Choroid plexus epithelial cell (primary cell): ENCODE measurements around the gene ADAMTS13.

Experiments
- DNase-seq: peaks from one replicate; pipeline ENCODE4 v3.0.0-alpha.2; 2010; ENCODE audit warnings: low read depth
- H3K4me3 ChIP-seq: 2 replicates; pipeline ENCODE4 v1.5.1; 2011; ENCODE audit warnings: low read depth, mild to moderate bottlenecking, control low read depth, low read length, moderate library complexity
- TF ChIP-seq, protein P1 (sequence below): conservative IDR thresholded peaks from 2 replicates; pipeline ENCODE4 v1.5.1; 2011; ENCODE audit warnings: low read depth, mild to moderate bottlenecking, control low read depth, inconsistent platforms, low read length, moderate library complexity

ADAMTS13 gene

DNA sequence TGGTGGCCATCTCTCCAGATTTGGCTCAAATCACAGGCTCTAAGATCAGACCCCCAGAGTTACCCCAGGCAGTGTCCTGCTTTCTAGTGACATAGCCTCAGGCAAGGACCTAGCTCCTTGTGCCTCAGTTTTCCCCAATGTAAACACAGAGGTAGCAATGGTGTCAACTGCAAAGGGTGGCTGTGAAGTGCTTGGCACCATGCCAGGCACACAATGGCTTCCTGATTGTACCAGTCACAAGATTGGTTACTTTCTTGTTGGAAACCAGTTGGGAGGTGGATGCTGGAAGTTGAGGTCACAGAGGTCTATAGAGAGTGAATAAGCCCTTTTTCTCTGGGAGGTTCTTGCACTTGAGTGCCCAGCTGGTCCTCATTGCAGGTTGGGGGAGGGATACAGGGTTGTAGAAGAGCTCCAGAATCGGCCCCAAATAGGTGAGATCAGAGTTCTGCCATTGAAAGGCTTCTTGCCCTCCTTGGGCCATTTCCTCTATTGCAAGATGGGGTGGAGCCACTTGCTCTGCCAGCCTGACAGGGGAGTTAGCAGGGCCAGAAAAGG is 43.7 kb upstream of the ADAMTS13 start:
- TF ChIP-seq, protein P1, sequence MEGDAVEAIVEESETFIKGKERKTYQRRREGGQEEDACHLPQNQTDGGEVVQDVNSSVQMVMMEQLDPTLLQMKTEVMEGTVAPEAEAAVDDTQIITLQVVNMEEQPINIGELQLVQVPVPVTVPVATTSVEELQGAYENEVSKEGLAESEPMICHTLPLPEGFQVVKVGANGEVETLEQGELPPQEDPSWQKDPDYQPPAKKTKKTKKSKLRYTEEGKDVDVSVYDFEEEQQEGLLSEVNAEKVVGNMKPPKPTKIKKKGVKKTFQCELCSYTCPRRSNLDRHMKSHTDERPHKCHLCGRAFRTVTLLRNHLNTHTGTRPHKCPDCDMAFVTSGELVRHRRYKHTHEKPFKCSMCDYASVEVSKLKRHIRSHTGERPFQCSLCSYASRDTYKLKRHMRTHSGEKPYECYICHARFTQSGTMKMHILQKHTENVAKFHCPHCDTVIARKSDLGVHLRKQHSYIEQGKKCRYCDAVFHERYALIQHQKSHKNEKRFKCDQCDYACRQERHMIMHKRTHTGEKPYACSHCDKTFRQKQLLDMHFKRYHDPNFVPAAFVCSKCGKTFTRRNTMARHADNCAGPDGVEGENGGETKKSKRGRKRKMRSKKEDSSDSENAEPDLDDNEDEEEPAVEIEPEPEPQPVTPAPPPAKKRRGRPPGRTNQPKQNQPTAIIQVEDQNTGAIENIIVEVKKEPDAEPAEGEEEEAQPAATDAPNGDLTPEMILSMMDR, result no peak
- DNase-seq, result no peak
- H3K4me3 ChIP-seq, result no peak overlapping the region

DNA sequence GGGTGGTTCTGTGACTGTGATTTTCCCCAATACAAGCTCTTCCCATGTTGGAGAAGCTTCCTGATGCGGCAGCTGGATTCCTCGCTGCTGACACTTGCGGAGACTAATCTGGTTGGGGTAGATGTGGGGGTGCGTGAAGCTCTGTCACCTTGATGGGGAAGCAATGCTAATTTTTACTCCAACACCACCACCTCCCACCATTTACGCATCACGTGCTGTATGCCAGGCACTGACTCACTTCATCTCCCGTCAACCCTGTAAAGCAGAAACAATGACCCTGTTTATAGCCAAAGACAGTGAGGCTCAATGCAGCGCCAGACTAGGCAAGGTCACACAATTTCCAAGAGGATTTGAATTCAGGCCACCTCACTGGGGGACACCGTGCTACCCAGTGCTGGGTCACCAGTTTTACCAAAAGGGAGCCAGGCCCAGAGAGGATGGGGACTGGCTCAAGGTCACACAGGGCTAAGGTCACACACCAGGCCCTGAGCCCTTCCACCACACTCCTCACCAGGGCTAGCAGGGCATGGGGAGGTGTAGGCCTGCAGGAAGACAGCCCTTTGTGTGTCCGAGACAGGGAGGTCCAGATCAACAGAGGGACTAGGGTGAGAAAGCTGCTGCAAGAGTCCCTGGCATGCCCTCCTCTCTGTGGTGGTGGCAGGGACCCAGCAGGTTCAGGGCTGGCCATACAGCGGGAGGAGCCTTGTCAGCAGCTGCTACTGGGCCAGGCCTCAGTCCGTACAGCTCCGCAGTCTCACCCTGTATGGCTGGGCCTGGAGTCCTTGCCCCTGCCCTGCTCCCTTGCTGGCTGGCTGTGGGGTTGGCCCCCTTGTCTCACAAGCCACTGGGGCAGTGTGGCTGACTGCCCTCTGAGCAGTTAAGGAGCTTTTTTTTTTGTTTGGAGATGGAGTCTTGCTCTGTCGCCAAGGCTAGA is 42.7 kb upstream of the ADAMTS13 start:
- TF ChIP-seq, protein P1, result no peak
- no peak for DNase-seq

DNA sequence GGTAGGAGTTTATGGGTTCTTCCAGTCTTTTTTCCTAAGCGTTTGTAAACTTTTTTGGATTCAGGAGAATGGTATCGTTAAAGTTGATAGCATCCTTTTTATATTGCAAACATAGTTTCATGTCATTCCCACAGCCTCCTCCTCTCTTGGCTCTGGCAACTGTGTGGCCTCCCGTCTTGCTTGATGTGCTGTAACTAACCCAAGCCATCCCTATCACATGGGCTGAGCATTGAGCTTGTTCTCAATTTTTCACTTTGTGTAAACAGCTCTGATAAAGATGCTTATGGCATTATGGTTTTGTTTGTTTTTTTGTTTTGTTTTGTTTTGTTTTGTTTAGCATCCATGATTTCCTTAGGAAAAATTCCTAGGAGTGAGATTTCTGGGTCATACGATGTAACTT is 41.4 kb upstream of the ADAMTS13 start:
- TF ChIP-seq, protein P1, result no peak
- DNase-seq, result no peak
- no peak overlapping the region for H3K4me3 ChIP-seq

More for the DNA sequence above, 42.7 kb upstream of the ADAMTS13 start:
- H3K4me3 ChIP-seq, result no peak overlapping the region

DNA sequence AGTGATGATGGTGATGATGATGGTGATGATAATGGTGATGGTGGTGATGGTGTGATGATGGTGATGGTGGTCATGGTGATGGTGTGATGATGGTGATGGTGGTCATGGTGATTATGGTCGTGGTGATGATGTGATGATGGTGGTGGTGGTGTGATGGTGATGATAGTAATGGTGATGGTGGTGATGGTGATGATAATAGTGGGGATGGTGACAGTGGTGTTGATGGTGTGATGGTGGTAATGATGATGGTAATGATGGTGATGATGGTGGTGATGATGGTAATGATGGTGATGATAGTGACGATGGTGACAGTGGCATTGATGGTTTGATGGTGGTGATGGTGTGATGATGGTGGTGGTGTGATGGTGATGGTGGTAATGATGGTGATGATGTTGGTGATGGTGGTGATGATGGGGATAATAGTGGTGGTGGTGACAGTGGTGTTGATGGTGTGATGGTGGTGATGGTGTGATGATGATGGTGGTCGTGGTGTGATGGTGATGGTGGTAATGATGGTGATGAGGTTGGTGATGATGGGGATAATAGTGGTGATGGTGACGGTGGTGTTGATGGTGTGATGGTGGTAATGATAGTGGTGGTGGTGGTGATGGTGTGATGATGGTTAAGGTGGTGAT is 39.5 kb upstream of the ADAMTS13 start:
- no peak overlapping the region for H3K4me3 ChIP-seq
- no peak for DNase-seq
- TF ChIP-seq, protein P1, result no peak

DNA sequence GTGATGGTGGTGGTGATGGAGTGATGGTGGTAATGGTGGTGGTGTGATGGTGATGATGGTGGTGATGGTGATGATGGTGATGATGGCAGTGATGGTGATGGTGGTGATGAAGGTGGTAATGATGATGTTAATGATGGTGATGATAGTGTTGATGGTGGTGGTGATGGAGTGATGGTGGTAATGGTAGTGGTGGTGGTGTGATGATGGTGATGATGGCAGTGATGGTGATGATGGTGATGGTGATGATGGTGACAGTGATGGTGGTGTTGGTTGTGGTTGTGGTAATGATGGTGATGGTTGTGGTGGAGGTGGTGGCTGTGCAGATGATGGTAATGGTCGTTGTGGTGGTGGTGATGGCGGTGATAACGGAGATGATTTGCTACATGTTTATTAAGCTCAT is 38.7 kb upstream of the ADAMTS13 start:
- TF ChIP-seq, protein P1, result no peak
- no peak overlapping the region for H3K4me3 ChIP-seq
- no peak for DNase-seq

DNA sequence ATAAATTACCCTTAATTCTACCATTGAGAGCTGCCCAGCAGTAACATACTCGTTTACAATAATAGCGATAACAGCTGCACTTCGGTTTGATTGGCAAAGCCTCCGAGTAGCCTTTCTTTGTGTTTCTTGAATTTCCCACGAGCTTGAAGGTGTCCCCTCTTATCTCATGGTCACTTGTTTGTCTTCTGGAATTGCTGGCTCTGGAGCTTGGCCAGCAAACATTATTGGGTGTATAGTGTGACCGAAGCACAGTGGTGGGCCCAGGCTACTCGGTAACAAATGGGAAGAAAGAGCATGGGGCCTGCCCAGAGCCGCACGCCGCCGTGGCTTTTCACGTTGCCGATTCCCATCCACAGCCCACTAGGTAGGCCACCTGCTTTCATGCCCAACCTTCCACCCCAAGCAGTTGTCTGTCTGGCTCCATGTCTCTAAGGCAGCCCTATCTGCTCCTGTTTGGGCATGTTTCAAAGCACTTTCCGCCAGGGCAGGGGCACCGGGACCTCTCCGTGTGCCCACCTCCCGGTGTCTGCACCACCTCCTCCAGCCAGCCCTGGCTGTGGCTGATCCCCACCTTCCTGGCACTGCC is 37.3 kb upstream of the ADAMTS13 start:
- TF ChIP-seq, protein P1, result no peak
- DNase-seq, result no peak
- H3K4me3 ChIP-seq, result no peak overlapping the region
